Activated naive CD8-positive, alpha-beta T cell treated with anti-CD3 and anti-CD28 coated beads, Interleukin-2, amount 10 ng/mL, durations not matched to agents 7 days and 5 days (primary cell): ENCODE measurements around the gene ITGB7. TPM values are rescaled to one million over a fixed set of nuclear protein-coding genes. Genes with fewer than 3 reads are reported as not detected.
"Not testable (repeated sequence)": the region's sequence is repeated elsewhere in the genome, so short reads cannot be mapped to it uniquely, and the experiment has no call there.

Experiments
- ATAC-seq: fragments of 150-1000 bp; cut with Tn5 transposase; one replicate; pipeline ENCODE4 v1.10.0; 2021; ENCODE audit warnings: low read depth, moderate library complexity
- POLR2A ChIA-PET: fragments of 350-600 bp; sonication (Branson Sonifier 250); formaldehyde crosslinking; loops from one replicate; lab custom pipeline; 2021; ENCODE audit warnings: antibody characterized with exemption; lab: Charles Lee
- DNase-seq: peaks from one replicate; pipeline ENCODE4 v3.0.0; 2021
- H3K27ac Mint-ChIP-seq: one replicate; pipeline ENCODE4 v1.8.0; 2022; ENCODE audit warnings: mild to moderate bottlenecking, mixed read lengths
- H3K27me3 Mint-ChIP-seq: one replicate; pipeline ENCODE4 v1.8.0; 2022; ENCODE audit warnings: mild to moderate bottlenecking, moderate library complexity, mixed read lengths
- H3K36me3 Mint-ChIP-seq: one replicate; pipeline ENCODE4 v1.8.0; 2021; ENCODE audit warnings: mild to moderate bottlenecking, mixed read lengths
- H3K4me1 Mint-ChIP-seq: one replicate; pipeline ENCODE4 v1.8.0; 2021; ENCODE audit warnings: mixed read lengths
- H3K4me3 Mint-ChIP-seq: one replicate; pipeline ENCODE4 v1.8.0; 2022; ENCODE audit warnings: mild to moderate bottlenecking, moderate library complexity, mixed read lengths
- H3K9me3 Mint-ChIP-seq: one replicate; pipeline ENCODE4 v1.8.0; 2021; ENCODE audit warnings: mixed read lengths
- total RNA-seq, 2 experiments: library from RNA; stranded (reverse); gene quantifications; one replicate each; pipeline ENCODE4 v1.2.3, GENCODE V29; 2021

Gene ITGB7
- total RNA-seq, 2 experiments from 2014 or later = 415 to 420 TPM

GRCh38 chr12:53176750-53177149, 30.3 kb downstream of the ITGB7 start:
- DNase-seq (no peak), ATAC-seq (no peak)
- no peak overlapping the region for H3K27ac Mint-ChIP-seq

DNA sequence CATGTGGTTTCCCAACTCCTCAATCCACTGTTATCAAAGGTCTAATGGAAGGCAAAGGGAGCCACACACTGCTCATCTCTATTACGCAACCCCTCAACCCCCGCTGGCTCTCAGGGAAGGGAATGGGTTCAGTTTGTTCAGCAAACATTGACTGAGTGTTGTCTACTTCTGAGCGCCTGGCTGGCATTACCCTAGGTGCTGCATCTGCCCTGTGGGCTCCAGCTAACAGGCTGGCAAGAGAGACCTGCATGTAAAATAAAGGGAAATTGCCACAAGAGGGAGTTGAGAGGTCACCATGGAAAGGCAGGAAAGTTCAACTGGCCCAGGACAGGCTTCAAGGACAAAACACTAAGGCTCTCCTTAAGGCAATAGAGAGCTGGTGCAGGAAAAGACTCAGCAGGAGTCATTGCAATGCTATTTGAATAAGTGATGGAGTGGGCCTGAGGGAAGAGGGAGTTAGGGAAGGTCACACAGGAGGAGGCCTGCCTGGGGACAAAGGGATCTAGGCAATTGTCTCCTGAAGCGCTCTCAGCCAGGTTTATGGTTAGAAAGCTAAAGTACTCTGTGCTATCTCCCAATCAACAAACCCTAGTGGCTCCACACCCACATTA, 32.1 kb downstream of the ITGB7 start:
- DNase-seq (no peak), ATAC-seq (no peak)
- Mint-ChIP-seq H3K36me3 (no peaks in the 10 kb centered on the region), H3K27me3 (no peaks in the 10 kb centered on the region), H3K4me1 (peaks cover 15% of the 10 kb centered on the region), H3K9me3 (no peaks in the 10 kb centered on the region), H3K4me3 (no peak overlapping the region), H3K27ac (no peak overlapping the region)
- POLR2A ChIA-PET = no interaction called here

More at GRCh38 chr12:53176750-53177149, 30.3 kb downstream of the ITGB7 start:
- no peak overlapping the region for H3K4me3 Mint-ChIP-seq
- peaks cover 22% of the 10 kb centered on the region for H3K4me1 Mint-ChIP-seq
- peaks cover 5% of the 10 kb centered on the region for H3K36me3 Mint-ChIP-seq
- no peaks in the 10 kb centered on the region for H3K27me3 Mint-ChIP-seq
- POLR2A ChIA-PET = interaction anchor here (1.0 kb wide), 1 partner anchor 91 kb away, joined by 3 read pairs; no protein-coding TSS in a partner anchor
- no peaks in the 10 kb centered on the region for H3K9me3 Mint-ChIP-seq

GRCh38 chr12:53173085-53173715, 33.9 kb downstream of the ITGB7 start:
- peaks cover 6% of the 10 kb centered on the region for H3K4me1 Mint-ChIP-seq
- ATAC-seq (no peak), DNase-seq (no peak)
- no peaks in the 10 kb centered on the region for H3K27me3 Mint-ChIP-seq
- POLR2A ChIA-PET = interaction anchor here (0.7 kb wide), 1 partner anchor 18 kb away, joined by 3 read pairs; no protein-coding TSS in a partner anchor
- no peaks in the 10 kb centered on the region for H3K9me3 Mint-ChIP-seq
- no peak overlapping the region for H3K27ac Mint-ChIP-seq
- no peak overlapping the region for H3K4me3 Mint-ChIP-seq
- H3K36me3 Mint-ChIP-seq = no peaks in the 10 kb centered on the region

DNA sequence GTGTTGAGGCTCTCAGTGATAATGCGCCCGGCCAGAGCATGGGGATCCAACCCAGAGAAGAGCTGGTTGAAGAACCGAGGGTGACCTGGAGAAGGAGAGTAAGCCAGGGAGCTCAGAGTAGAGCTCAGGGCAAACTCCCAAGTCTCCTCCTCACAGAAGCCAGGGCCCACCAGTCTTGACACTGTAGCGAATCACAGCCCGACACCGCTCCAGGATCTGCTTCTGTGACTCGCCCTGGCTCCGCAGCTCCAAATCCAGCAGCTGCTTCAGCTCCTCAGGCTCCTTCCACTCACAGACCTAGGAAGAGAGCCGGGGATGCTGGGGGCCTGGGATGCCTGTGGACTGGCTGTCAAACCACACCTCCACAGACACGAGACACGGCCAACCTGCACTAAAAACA, 34.7 kb downstream of the ITGB7 start:
- Mint-ChIP-seq H3K27me3 (no peaks in the 10 kb centered on the region), H3K4me3 (no peak overlapping the region), H3K36me3 (no peaks in the 10 kb centered on the region), H3K9me3 (no peaks in the 10 kb centered on the region), H3K4me1 (peaks cover 6% of the 10 kb centered on the region), H3K27ac (no peak overlapping the region)
- DNase-seq (no peak), ATAC-seq (no peak)
- POLR2A ChIA-PET = interaction anchor here (0.7 to 0.8 kb wide), 2 partner anchors 17 to 167 kb away, joined by 3 read pairs; no protein-coding TSS in a partner anchor

- no peaks in the 10 kb centered on the region for H3K27me3 Mint-ChIP-seq
- no peak overlapping the region for H3K4me3 Mint-ChIP-seq
- H3K9me3 Mint-ChIP-seq = no peaks in the 10 kb centered on the region
- H3K36me3 Mint-ChIP-seq = no peaks in the 10 kb centered on the region
- peak overlapping the region; percentile 41 for H3K27ac Mint-ChIP-seq
- H3K4me1 Mint-ChIP-seq = peaks cover 6% of the 10 kb centered on the region
- no peak for ATAC-seq
- DNase-seq = no peak
- POLR2A ChIA-PET = interaction anchor here (0.8 to 0.9 kb wide), 2 partner anchors 21 to 166 kb away, joined by 3 read pairs; no protein-coding TSS in a partner anchor
Observed at GRCh38 chr12:53171725-53172329, 35.2 kb downstream of the ITGB7 start.

DNA sequence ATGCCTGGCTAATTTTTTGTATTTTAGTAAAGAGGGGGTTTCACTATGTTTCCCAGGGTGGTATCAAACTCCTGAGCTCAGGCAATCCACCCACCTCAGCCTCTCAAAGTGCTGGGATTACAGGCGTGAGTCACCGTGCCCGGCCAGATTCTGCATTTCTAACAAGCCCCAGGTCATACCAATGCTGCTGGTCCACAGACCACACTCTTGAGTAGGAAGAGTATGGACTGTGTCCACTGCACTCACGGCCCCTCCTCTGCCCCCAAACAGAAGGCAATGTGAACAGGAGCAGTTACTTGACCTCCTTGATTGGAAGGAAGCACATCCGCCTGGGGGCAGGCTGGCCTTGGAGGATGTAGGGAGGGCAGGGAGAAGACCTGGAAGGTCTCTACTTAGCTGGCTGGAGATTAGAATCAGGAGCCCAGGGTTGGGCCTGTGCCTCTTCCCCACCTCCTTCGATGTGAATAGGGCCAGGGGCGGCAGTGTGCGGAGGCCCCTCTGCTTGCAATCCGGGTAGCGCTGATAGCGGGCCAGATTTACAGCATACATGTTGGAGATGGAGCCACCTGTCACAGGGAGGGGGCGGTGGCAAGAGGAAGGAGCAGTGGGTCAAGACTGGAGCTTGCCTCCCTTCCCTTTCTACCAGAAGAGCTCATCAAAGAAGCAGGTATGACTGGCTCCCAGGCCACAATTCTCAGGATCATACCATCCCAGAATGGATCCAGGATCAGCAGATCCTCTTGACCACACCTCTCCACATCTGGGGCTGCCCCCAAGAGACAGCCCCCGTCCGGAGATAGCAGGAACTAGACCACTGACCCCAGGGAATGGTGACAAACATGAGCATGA, 36.0 kb downstream of the ITGB7 start:
- no peaks in the 10 kb centered on the region for H3K9me3 Mint-ChIP-seq
- H3K4me1 Mint-ChIP-seq = peaks cover 6% of the 10 kb centered on the region
- no peak overlapping the region for H3K27ac Mint-ChIP-seq
- no peak for DNase-seq
- POLR2A ChIA-PET = interaction anchor here (0.8 to 1.6 kb wide), 4 partner anchors 9 to 165 kb away, joined by 3 to 5 read pairs (median 4); partner anchors contain the start of genes CSAD and ZNF740
- no peak for ATAC-seq
- no peak overlapping the region for H3K4me3 Mint-ChIP-seq
- H3K27me3 Mint-ChIP-seq = no peaks in the 10 kb centered on the region
- no peaks in the 10 kb centered on the region for H3K36me3 Mint-ChIP-seq

DNA sequence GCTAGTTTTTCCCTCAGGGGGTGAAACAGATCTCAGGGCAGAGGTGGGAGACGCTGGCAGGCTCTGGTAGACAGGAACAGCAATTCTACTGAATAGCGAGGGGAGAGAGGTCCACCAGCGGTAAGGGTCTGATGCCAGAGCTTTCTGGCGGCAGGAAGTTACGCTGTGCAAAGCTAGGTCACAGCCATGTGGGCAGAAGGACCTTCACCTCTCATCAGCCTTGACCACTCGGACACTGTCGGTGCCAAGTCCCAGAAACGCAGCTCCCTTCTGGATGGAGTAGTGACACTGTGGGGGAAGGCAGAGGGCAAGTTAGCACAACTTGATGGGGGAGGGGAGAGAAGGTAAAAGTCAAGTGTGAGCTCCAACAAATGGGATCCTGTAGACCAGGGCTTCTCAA, 36.8 kb downstream of the ITGB7 start:
- Mint-ChIP-seq H3K27ac (no peak overlapping the region), H3K36me3 (no peaks in the 10 kb centered on the region), H3K4me1 (peaks cover 4% of the 10 kb centered on the region), H3K4me3 (no peak overlapping the region), H3K9me3 (no peaks in the 10 kb centered on the region), H3K27me3 (no peaks in the 10 kb centered on the region)
- POLR2A ChIA-PET = interaction anchor here (0.6 to 1.6 kb wide), 3 partner anchors 10 to 124 kb away, joined by 5 read pairs; partner anchors contain the start of genes CSAD and ZNF740
- DNase-seq (no peak), ATAC-seq (no peak)

DNA sequence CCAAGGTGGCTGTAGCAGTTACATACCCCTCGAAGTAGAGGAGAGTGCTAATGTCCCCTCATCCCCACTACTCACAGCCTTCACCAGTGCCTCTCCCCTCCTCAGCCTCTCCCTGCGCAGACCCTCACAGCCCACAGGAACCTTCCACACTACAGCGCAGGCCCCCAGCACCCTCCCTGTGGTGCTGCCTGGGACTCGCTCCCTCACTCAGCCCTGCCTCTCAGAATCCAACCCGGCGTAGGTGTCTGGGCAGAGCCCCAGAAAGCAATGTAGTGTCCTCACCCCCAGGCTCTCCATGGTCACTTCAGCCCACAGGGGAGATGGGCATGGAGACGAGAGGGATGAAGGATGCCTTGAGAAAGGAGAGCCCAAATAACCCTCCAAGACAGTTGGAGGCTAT, 37.4 kb downstream of the ITGB7 start:
- Mint-ChIP-seq H3K9me3 (no peaks in the 10 kb centered on the region), H3K27ac (no peak overlapping the region), H3K27me3 (no peaks in the 10 kb centered on the region), H3K36me3 (no peaks in the 10 kb centered on the region), H3K4me3 (no peak overlapping the region), H3K4me1 (no peaks in the 10 kb centered on the region)
- ATAC-seq = no peak
- POLR2A ChIA-PET = interaction anchor here (0.6 kb wide), 1 partner anchor 104 kb away, joined by 5 read pairs; no protein-coding TSS in a partner anchor
- no peak for DNase-seq

GRCh38 chr12:53166837-53167236, 40.2 kb downstream of the ITGB7 start:
- Mint-ChIP-seq H3K27ac (no peak overlapping the region), H3K4me1 (no peaks in the 10 kb centered on the region), H3K36me3 (no peaks in the 10 kb centered on the region), H3K9me3 (no peaks in the 10 kb centered on the region), H3K4me3 (no peak overlapping the region), H3K27me3 (no peaks in the 10 kb centered on the region)
- ATAC-seq (no peak), DNase-seq (no peak)
- POLR2A ChIA-PET = interaction anchor here (2.1 kb wide), 1 partner anchor 13 kb away, joined by 8 read pairs; the partner anchor contains the start of genes CSAD and ZNF740

- DNase-seq, H3K4me3 Mint-ChIP-seq, H3K27me3 Mint-ChIP-seq, H3K27ac Mint-ChIP-seq, H3K9me3 Mint-ChIP-seq, ATAC-seq, H3K4me1 Mint-ChIP-seq, H3K36me3 Mint-ChIP-seq: not testable (repeated sequence)
- POLR2A ChIA-PET = interaction anchor here (0.7 kb wide), 1 partner anchor 96 kb away, joined by 3 read pairs; no protein-coding TSS in a partner anchor
Observed at GRCh38 chr12:53163008-53163407, 44.0 kb downstream of the ITGB7 start.

GRCh38 chr12:53161119-53161911, 45.7 kb downstream of the ITGB7 start:
- Mint-ChIP-seq H3K9me3 (no peaks in the 10 kb centered on the region), H3K4me3 (no peak overlapping the region), H3K27me3 (no peaks in the 10 kb centered on the region), H3K4me1 (peaks cover 11% of the 10 kb centered on the region), H3K27ac (no peak overlapping the region), H3K36me3 (no peaks in the 10 kb centered on the region)
- ATAC-seq = no peak
- no peak for DNase-seq
- POLR2A ChIA-PET = interaction anchor here (2.0 kb wide), 1 partner anchor 19 kb away, joined by 14 read pairs; the partner anchor contains the start of genes CSAD and ZNF740

DNA sequence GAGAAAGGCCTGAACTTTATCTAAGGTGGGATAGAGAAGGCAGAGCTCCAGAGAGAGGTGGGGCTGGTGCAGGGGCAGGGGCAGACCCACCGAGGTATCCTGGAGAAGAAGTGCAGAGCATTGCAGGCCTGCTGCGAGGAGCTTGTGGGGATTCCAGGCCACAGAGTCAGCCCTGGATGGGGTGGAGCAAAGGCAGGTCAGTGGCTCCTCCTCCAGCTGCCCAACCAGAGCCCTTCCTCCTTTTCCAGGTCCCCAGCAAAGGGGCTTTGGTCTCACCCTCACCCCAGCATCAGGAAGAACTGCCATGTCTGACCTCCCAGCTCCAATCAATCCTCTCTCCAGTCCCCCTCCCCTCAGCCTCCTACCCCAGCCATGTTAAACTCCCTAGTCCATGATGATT, 46.4 kb downstream of the ITGB7 start:
- POLR2A ChIA-PET = interaction anchor here (1.3 to 2.2 kb wide), 9 partner anchors 20 to 160 kb away, joined by 3 to 14 read pairs (median 5); partner anchors contain the start of genes CSAD, SOAT2 and ZNF740
- Mint-ChIP-seq H3K27ac (no peak overlapping the region), H3K4me1 (peaks cover 11% of the 10 kb centered on the region), H3K36me3 (no peaks in the 10 kb centered on the region), H3K4me3 (no peak overlapping the region), H3K27me3 (no peaks in the 10 kb centered on the region), H3K9me3 (no peaks in the 10 kb centered on the region)
- no peak for DNase-seq
- ATAC-seq = no peak
